Upper lobe of right lung (tissue), 1 donor: ENCODE data around the gene ERC2. TPM values are rescaled to one million over a fixed set of nuclear protein-coding genes. Genes with fewer than 3 reads are reported as not detected.
A peak's percentile ranks its signal among the peaks of the same experiment; 100 is the strongest.

Source experiments
- ATAC-seq: fragments of 200-7000 bp; cut with Tn5 transposase; one replicate; pipeline ENCODE4 v1.9.1; 2020; ENCODE audit warnings: mild to moderate bottlenecking, moderate library complexity
- DNase-seq: peaks from one replicate; pipeline ENCODE4 v3.0.0-alpha.2; 2020
- H3K27ac ChIP-seq: fragments of 200-600 bp; one replicate; pipeline ENCODE4 v1.8.0; 2022
- H3K27me3 ChIP-seq: fragments of 200-600 bp; one replicate; pipeline ENCODE4 v1.8.0; 2022; ENCODE audit warnings: mild to moderate bottlenecking
- H3K36me3 ChIP-seq: fragments of 200-600 bp; one replicate; pipeline ENCODE4 v1.8.0; 2022
- H3K4me1 ChIP-seq: fragments of 200-600 bp; one replicate; pipeline ENCODE4 v1.8.0; 2022
- H3K4me3 ChIP-seq: fragments of 200-600 bp; one replicate; pipeline ENCODE4 v1.8.0; 2022; ENCODE audit warnings: mild to moderate bottlenecking
- H3K9me3 ChIP-seq: fragments of 200-600 bp; one replicate; pipeline ENCODE4 v1.8.0; 2022
- CTCF ChIP-seq: fragments of 200-600 bp; IDR thresholded peaks from one replicate; pipeline ENCODE4 v1.8.0; 2022; ENCODE audit warnings: antibody characterized with exemption
- intact Hi-C: fragments of 100-400 bp; cut with DNase I; formaldehyde crosslinking; loops from one replicate; pipeline ENCODE4 v1.11.0; 2022
- total RNA-seq: library from RNA; stranded (reverse); fragmentation: NEBNext Ultra II Directional; extraction: Animal tissue kit (Norgen Biotek cat#: 25700); gene quantifications from one replicate; pipeline ENCODE4 v1.2.1, GENCODE V29; 2021
- donor health status: DM: no; HTN: yes; CAD: no; lungs with severe emphysema.

The ERC2 gene
- total RNA-seq, 1 donor from 2014 or later: 1.4 TPM

DNA sequence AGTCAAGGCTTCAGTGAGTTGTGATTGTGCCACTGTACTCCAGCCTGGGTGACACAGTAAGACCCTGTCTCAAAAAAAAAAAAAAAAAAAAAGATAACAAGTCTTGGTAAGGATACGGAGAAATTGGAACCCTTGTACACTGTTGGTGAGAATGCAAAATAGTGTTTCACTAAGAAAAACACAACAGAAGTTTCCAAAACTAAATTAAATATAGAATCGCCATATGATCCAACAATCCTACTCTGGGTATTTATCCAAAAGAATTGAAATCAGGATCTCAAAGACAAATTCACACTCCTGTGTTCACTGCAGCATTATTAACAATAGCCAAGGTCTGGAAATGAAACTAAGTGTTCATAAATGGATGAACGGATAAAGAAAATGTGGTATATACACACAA is 149.4 kb downstream of the ERC2 start:
- intact Hi-C loops: no loop called here
- no peaks in the 10 kb centered on the region for H3K9me3 ChIP-seq

DNA sequence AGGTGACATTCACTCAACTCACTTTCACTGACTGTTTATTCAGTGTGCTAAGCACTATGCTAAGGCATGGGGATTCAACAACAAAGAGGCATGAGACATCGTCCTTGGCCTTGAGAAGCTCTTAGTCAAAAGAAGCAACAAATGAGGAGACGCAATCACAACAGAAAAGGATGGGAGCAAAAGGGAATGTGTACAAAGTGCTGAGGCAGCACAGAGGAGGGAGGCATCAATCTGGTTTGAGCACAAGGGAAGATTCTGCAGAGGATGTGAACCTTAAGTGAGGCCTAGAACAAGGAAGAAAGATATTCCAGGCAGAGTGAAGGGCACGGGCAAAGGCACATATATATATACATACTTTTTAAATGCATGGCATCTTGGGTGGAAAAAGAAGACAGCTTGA is 151.3 kb downstream of the ERC2 start:
- no peaks in the 10 kb centered on the region for H3K36me3 ChIP-seq
- no peak overlapping the region for H3K27ac ChIP-seq
- DNase-seq (no peak), ATAC-seq (no peak)
- H3K4me3 ChIP-seq: no peak overlapping the region
- no peak for TF ChIP-seq CTCF
- no peaks in the 10 kb centered on the region for H3K4me1 ChIP-seq
- intact Hi-C loops: no loop called here
- H3K9me3 ChIP-seq: no peaks in the 10 kb centered on the region
- H3K27me3 ChIP-seq: no peaks in the 10 kb centered on the region

More for the DNA sequence above, 149.4 kb downstream of the ERC2 start:
- ATAC-seq (no peak), DNase-seq (no peak)
- no peak overlapping the region for H3K4me3 ChIP-seq
- no peak for TF ChIP-seq CTCF
- H3K27me3 ChIP-seq: no peaks in the 10 kb centered on the region
- H3K4me1 ChIP-seq: no peaks in the 10 kb centered on the region
- no peak overlapping the region for H3K27ac ChIP-seq
- H3K36me3 ChIP-seq: no peaks in the 10 kb centered on the region

DNA sequence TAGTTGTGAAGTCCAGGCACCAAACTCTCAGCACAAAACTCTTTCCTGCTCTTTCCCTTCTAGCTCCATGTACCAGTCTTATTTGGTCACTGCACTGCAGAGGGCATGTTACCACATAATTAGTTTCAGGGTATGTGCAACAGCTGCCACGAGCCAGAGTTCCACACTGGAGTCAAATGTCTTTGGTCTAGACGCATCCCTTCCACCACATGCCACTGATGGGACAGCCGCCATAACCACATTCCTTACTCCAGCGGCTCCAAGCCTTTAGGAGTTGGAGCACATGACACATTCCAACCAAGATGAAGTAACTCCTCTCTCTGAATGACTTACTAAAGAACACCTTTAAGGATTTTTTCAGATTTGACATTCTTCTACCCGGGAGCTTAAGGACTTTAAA is 153.4 kb downstream of the ERC2 start:
- Histone ChIP-seq H3K27ac (no peak overlapping the region), H3K4me3 (no peak overlapping the region), H3K36me3 (no peaks in the 10 kb centered on the region), H3K27me3 (no peaks in the 10 kb centered on the region), H3K9me3 (no peaks in the 10 kb centered on the region), H3K4me1 (no peaks in the 10 kb centered on the region)
- intact Hi-C loops: no loop called here
- ATAC-seq (peak; percentile 85), DNase-seq (no peak)
- no peak for TF ChIP-seq CTCF

DNA sequence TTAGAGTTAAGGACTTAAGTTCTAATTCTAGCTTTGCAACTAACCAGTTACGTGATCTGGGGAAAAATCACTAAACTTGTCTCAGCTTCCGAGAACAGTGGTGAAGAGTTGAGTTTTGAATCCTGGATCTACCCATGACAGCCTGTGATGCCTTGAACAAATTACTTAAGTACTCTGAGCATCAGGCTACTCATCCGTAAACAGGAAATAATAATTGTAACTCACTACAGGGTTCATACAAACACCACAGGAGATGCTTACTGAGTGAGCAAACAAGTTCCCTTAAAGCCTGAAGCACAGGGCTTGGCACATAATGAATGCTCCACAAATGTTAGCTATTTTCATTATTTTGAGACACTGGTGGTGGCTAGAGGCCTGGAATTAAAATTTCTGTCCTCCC is 158.8 kb downstream of the ERC2 start:
- no peaks in the 10 kb centered on the region for H3K9me3 ChIP-seq
- DNase-seq (no peak), ATAC-seq (no peak)
- no peak overlapping the region for H3K4me3 ChIP-seq
- no peaks in the 10 kb centered on the region for H3K27me3 ChIP-seq
- H3K36me3 ChIP-seq: no peaks in the 10 kb centered on the region
- no peak overlapping the region for H3K27ac ChIP-seq
- intact Hi-C loops: no loop called here
- no peaks in the 10 kb centered on the region for H3K4me1 ChIP-seq
- TF ChIP-seq CTCF: no peak

GRCh38 chr3:56308471-56308870 is 159.8 kb downstream of the ERC2 start:
- TF ChIP-seq CTCF: no peak
- H3K27ac ChIP-seq: no peak overlapping the region
- no peaks in the 10 kb centered on the region for H3K4me1 ChIP-seq
- ATAC-seq (no peak), DNase-seq (no peak)
- intact Hi-C loops: no loop called here
- H3K9me3 ChIP-seq: no peaks in the 10 kb centered on the region
- no peaks in the 10 kb centered on the region for H3K27me3 ChIP-seq
- no peaks in the 10 kb centered on the region for H3K36me3 ChIP-seq
- H3K4me3 ChIP-seq: no peak overlapping the region

DNA sequence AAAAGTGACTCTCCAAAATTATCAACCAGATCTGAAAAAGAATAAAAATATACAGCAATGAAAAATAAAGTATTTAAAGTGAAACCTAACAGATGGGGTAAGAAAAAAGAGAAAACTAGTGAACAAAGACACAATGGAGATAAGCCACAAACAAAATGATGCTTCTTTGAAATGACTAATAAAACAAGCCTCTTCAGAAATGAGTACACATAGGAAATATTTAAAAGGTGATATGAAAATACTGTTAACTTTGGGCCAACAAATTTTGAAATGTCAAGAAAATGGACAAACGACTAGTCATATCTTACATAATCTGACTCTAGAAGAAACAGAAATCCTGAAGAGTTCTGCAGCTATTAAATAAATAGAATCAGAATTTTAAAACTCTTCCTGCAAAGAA is 164.2 kb downstream of the ERC2 start:
- intact Hi-C loops: no loop called here
- Histone ChIP-seq H3K4me3 (no peak overlapping the region), H3K27me3 (no peaks in the 10 kb centered on the region), H3K27ac (no peak overlapping the region), H3K4me1 (no peaks in the 10 kb centered on the region), H3K9me3 (no peaks in the 10 kb centered on the region), H3K36me3 (no peaks in the 10 kb centered on the region)
- TF ChIP-seq CTCF: no peak
- ATAC-seq: no peak
- no peak for DNase-seq
